ENCODE data around the gene MAB21L3. TPM values are rescaled to one million over a fixed set of nuclear protein-coding genes. Genes with fewer than 3 reads are reported as not detected.

MAB21L3 gene
- total RNA-seq, 1 donor from 2014 or later: not detected

GRCh38 chr1:116126281-116126680 lies 15.1 kb downstream of the MAB21L3 start:
- H3K27me3 Mint-ChIP-seq (ENCODE audit: low read depth): no peaks in the 10 kb centered on the region
- peaks cover 5% of the 10 kb centered on the region for H3K4me1 Mint-ChIP-seq
- no peak overlapping the region for H3K27ac Mint-ChIP-seq (ENCODE audit: unreplicated experiment)
- no peak for DNase-seq (ENCODE audit: low read depth, low spot score)
- H3K36me3 Mint-ChIP-seq (ENCODE audit: low read depth): no peaks in the 10 kb centered on the region
- H3K9me3 Mint-ChIP-seq: no peaks in the 10 kb centered on the region
- TF ChIP-seq CTCF (conservative IDR thresholded peaks at IDR 0.05): no peak
- H3K4me3 Mint-ChIP-seq: no peak overlapping the region

DNA sequence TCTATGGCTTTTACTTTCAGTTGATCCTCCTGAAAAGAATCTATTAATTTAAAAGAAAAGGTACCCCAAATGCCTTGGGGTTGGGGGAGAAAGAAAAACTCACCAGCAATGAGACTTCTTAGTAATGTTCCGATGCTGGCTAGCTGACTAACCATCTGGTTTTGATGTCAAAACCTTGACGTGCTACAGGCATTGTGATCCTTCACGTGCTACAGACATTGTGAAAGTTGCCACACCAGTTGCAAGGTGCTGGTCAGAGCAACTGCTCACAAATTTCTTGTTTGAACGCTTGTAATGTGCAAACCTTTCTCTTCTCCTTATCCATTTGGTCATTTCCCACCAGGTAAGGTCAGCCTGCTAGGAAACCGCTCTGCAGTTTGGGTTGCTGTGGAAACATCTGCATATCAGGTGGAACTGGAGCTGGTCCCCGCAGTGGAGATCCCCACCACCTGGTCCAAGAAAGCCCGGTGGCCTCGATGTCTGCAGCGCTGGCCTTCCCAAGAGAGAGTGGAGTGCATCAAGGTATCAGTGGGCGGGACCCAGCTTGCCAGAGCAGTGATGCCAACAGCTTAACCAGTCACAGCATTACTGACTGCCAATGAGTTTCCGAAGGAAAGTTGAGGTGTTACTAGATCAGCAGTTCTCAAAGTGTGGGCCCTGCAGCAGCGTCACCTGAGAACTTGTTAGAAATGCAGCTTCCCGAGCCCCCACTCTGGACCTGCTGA lies 16.1 kb downstream of the MAB21L3 start:
- Mint-ChIP-seq H3K27ac (ENCODE audit: unreplicated experiment) (no peak overlapping the region), H3K27me3 (ENCODE audit: low read depth) (no peaks in the 10 kb centered on the region), H3K4me1 (peaks cover 5% of the 10 kb centered on the region)

GRCh38 chr1:116127848-116128540 lies 16.8 kb downstream of the MAB21L3 start:
- no peak for DNase-seq (ENCODE audit: low read depth, low spot score)
- H3K36me3 Mint-ChIP-seq (ENCODE audit: low read depth): no peaks in the 10 kb centered on the region
- H3K27ac Mint-ChIP-seq (ENCODE audit: unreplicated experiment): no peak overlapping the region
- H3K4me1 Mint-ChIP-seq: peaks cover 5% of the 10 kb centered on the region
- no peaks in the 10 kb centered on the region for H3K27me3 Mint-ChIP-seq (ENCODE audit: low read depth)
- H3K9me3 Mint-ChIP-seq: no peaks in the 10 kb centered on the region
- no peak for TF ChIP-seq CTCF (conservative IDR thresholded peaks at IDR 0.05)
- no peak overlapping the region for H3K4me3 Mint-ChIP-seq

More for the DNA sequence above, 16.1 kb downstream of the MAB21L3 start:
- TF ChIP-seq CTCF (conservative IDR thresholded peaks at IDR 0.05): no peak
- Mint-ChIP-seq H3K36me3 (ENCODE audit: low read depth) (no peaks in the 10 kb centered on the region), H3K4me3 (no peak overlapping the region), H3K9me3 (no peaks in the 10 kb centered on the region)
- no peak for DNase-seq (ENCODE audit: low read depth, low spot score)

DNA sequence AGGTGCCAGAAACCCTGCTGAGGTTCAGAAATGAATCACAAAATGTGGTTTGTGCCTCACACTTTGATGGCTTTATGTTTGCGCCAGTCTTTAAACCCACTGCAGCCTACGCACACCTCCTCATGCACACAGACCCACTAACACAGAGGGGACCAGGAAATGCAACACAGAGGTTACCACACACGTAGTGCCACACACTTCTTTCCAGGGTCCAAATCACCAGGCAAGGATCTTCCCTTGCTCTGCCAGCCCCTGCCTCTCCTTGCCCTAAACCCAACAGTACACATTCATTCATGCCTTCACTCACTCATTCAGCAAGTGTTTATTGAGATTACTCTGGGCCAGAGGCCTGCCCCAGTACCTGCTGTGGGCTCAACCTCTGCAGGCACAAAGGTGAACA lies 17.5 kb downstream of the MAB21L3 start:
- H3K4me1 Mint-ChIP-seq: peaks cover 5% of the 10 kb centered on the region

DNA sequence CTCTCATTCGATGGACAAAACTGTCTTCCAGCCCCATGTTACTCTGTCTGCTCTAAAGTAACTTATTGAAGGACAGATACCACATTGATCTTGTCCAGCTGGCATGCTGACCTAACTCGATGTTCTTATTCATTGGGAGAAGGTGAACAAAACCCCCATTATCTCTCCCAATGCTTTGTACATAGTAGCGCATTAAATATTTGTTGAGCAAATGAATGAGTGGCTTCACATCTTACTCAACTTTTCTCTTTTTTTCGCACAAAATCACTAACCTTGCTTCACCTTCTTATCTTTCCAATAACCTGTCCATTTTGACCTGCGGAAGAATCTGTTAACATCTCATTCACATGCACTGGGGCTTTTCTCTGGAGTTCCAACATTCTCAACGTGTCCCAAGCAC lies 18.3 kb downstream of the MAB21L3 start:
- no peaks in the 10 kb centered on the region for H3K9me3 Mint-ChIP-seq
- no peak for DNase-seq (ENCODE audit: low read depth, low spot score)
- no peaks in the 10 kb centered on the region for H3K27me3 Mint-ChIP-seq (ENCODE audit: low read depth)
- no peak overlapping the region for H3K27ac Mint-ChIP-seq (ENCODE audit: unreplicated experiment)
- no peaks in the 10 kb centered on the region for H3K36me3 Mint-ChIP-seq (ENCODE audit: low read depth)
- peaks cover 5% of the 10 kb centered on the region for H3K4me1 Mint-ChIP-seq
- no peak for TF ChIP-seq CTCF (conservative IDR thresholded peaks at IDR 0.05)
- no peak overlapping the region for H3K4me3 Mint-ChIP-seq

More for the DNA sequence above, 17.5 kb downstream of the MAB21L3 start:
- H3K9me3 Mint-ChIP-seq: no peaks in the 10 kb centered on the region
- no peak overlapping the region for H3K4me3 Mint-ChIP-seq
- DNase-seq (ENCODE audit: low read depth, low spot score): no peak
- no peaks in the 10 kb centered on the region for H3K36me3 Mint-ChIP-seq (ENCODE audit: low read depth)
- TF ChIP-seq CTCF (conservative IDR thresholded peaks at IDR 0.05): no peak
- H3K27me3 Mint-ChIP-seq (ENCODE audit: low read depth): no peaks in the 10 kb centered on the region
- no peak overlapping the region for H3K27ac Mint-ChIP-seq (ENCODE audit: unreplicated experiment)
